Panc1 (cell line): ENCODE measurements around the gene PIGU.

Source experiments
- CTCF ChIP-seq: fragments of 450-650 bp; IDR thresholded peaks from 2 replicates; pipeline ENCODE4 v1.5.1; 2017; ENCODE audit warnings: mild to moderate bottlenecking
- POLR2AphosphoS5 ChIP-seq: IDR thresholded peaks from 2 replicates; pipeline ENCODE4 v1.6.1; 2012; ENCODE audit warnings: mild to moderate bottlenecking, low read depth, low read length, moderate library complexity
- REST ChIP-seq, 2 experiments: IDR thresholded peaks; 2 replicates each; pipeline ENCODE4 v1.6.1; 2011 to 2012; ENCODE audit warnings: low read depth in 2 of 2, control low read depth in 1 of 2, low read length in 1 of 2, mild to moderate bottlenecking in 1 of 2, moderate library complexity in 1 of 2; ENCODE audit not compliant: insufficient read depth in 1 of 2
- SIN3A ChIP-seq: IDR thresholded peaks from 2 replicates; pipeline ENCODE4 v1.6.1; 2012; ENCODE audit warnings: low read depth, mild to moderate bottlenecking, low read length, moderate library complexity, borderline replicate concordance; ENCODE audit not compliant: insufficient read depth
- TCF7L2 ChIP-seq: IDR thresholded peaks from 2 replicates; pipeline ENCODE4 v1.6.1; 2011; ENCODE audit warnings: mild to moderate bottlenecking, low read depth, low read length, inconsistent platforms

- TF ChIP-seq CTCF: no peak
- no peak for TF ChIP-seq SIN3A
- no peak for TF ChIP-seq POLR2AphosphoS5
- no peak for TF ChIP-seq REST (IDR thresholded peaks at IDR 0.05; ENCODE audit: insufficient read depth in 1 of 2, low read depth in 2 of 2, low read length in 1 of 2)
- TF ChIP-seq TCF7L2: no peak
These were observed 33.6 kb upstream of the PIGU start for GRCh38 chr20:34710568-34710839.
